Lung (tissue), 12 donors: Measurements from ENCODE around the gene ZNF888. TPM values are rescaled to one million over a fixed set of nuclear protein-coding genes. Genes with fewer than 3 reads are reported as not detected.
"Not testable (repeated sequence)": the region's sequence is repeated elsewhere in the genome, so short reads cannot be mapped to it uniquely, and the experiment has no call there.

ENCODE experiments used
- ATAC-seq: fragments of 200-7000 bp; cut with Tn5 transposase; one replicate; pipeline ENCODE4 v1.9.1; 2020; ENCODE audit warnings: moderate number of reproducible peaks; ENCODE audit not compliant: insufficient read depth, low FRiP score
- DNase-seq, 3 donors: peaks; one replicate each; pipeline ENCODE4 v3.0.0-alpha.2; 2013 to 2017
- H3K27ac ChIP-seq, 2 donors: one replicate each; pipeline ENCODE4 v1.5.1; 2013; ENCODE audit warnings: mild to moderate bottlenecking in 2 of 2, moderate library complexity in 2 of 2, control low read depth in 1 of 2, inconsistent platforms in 1 of 2, low read depth in 1 of 2, low read length in 1 of 2
- H3K27me3 ChIP-seq, 3 donors: one replicate each; pipeline ENCODE4 v1.5.1; 2013; ENCODE audit warnings: low read length in 2 of 3; ENCODE audit not compliant: control insufficient read depth in 3 of 3, insufficient read depth in 3 of 3
- H3K36me3 ChIP-seq, 4 donors: one replicate each; pipeline ENCODE4 v1.5.1; 2013; ENCODE audit warnings: low read length in 4 of 4, mild to moderate bottlenecking in 1 of 4, moderate library complexity in 1 of 4; ENCODE audit not compliant: control insufficient read depth in 4 of 4, insufficient read depth in 4 of 4
- H3K4me1 ChIP-seq, 5 donors: one replicate each; pipeline ENCODE4 v1.5.1; 2013; ENCODE audit warnings: low read length in 5 of 5, mild to moderate bottlenecking in 2 of 5, moderate library complexity in 1 of 5; ENCODE audit not compliant: control insufficient read depth in 5 of 5, insufficient read depth in 5 of 5
- H3K4me3 ChIP-seq: one replicate; pipeline ENCODE4 v1.5.1; 2013; ENCODE audit warnings: mild to moderate bottlenecking, control low read depth, moderate library complexity
- H3K9ac ChIP-seq, 2 donors: one replicate each; pipeline ENCODE4 v1.5.1; 2013; ENCODE audit warnings: low read length in 2 of 2, control low read depth in 1 of 2; ENCODE audit not compliant: insufficient read depth in 1 of 2
- H3K9me3 ChIP-seq, 4 donors: one replicate each; pipeline ENCODE4 v1.5.1; 2013; ENCODE audit warnings: low read length in 3 of 4, mild to moderate bottlenecking in 1 of 4, moderate library complexity in 1 of 4; ENCODE audit not compliant: control insufficient read depth in 4 of 4, insufficient read depth in 3 of 4
- WGBS, 2 donors: extraction: QIAGEN DNeasy Blood & Tissue Kit; methylation state at CpG; one replicate each; pipeline ENCODE4 v1.1.7; 2013; 5-methylcytosine and 5-hydroxymethylcytosine counted together
- polyA plus RNA-seq, 2 donors: library from polyadenylated mRNA; stranded (reverse); fragments of 200-250 nt; gene quantifications; one replicate each; pipeline ENCODE4 v1.2.1, GENCODE V29; 2013
- total RNA-seq, 2 donors: library from RNA; depleted of rRNA in 1 of 2; stranded (reverse); fragments of >200 nt in 1 of 2; gene quantifications; one replicate each; pipeline ENCODE4 v1.2.1, GENCODE V29; 2014 to 2021
- TF ChIP-seq, protein P1 (sequence below): IDR thresholded peaks from 2 replicates; pipeline ENCODE4 v1.5.1; 2012; ENCODE audit warnings: mild to moderate bottlenecking; ENCODE audit errors: control extremely low read depth, extremely low read depth
- donor health status: control.
- donor health status: control.
- donor health status: Bipolar disorder and iron deficiency.
- donor health status: healthy.
- donor health status: DM: yes; HTN: yes; CAD: no.

ZNF888 gene
- total and polyA plus RNA-seq, 4 donors: 2.2 to 18.9 (median 5.7) TPM

DNA sequence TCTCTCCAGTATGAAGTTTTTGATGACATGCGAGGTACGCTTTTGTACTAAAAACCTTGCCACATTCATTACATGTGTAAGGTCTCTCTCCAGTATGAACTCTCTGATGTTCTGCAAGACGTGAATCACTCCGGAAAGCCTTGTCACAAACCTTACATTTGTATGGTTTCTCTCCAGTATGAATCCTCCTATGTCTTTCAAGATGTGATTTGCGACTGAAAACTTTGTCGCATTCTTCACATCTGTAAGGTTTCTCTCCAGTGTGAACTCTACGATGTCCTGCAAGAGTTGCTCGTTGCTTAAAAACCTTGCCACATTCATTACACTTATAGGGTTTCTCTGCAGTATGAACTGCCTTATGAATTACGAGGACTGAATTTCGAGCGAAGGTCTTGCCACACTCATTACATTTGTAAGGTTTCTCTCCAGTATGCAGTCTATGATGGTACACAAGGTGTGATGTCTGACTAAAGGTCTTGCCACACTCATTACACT is 42.3 kb downstream of the ZNF888 start:
- DNase-seq: no peak
- H3K4me3 ChIP-seq: no peak overlapping the region
- peaks cover 29 to 56% (median 44%) of the 10 kb centered on the region in 4 donors for H3K36me3 ChIP-seq
- no peak overlapping the region for H3K27ac ChIP-seq
- no peaks in the 10 kb centered on the region for H3K27me3 ChIP-seq
- TF ChIP-seq, protein P1, sequence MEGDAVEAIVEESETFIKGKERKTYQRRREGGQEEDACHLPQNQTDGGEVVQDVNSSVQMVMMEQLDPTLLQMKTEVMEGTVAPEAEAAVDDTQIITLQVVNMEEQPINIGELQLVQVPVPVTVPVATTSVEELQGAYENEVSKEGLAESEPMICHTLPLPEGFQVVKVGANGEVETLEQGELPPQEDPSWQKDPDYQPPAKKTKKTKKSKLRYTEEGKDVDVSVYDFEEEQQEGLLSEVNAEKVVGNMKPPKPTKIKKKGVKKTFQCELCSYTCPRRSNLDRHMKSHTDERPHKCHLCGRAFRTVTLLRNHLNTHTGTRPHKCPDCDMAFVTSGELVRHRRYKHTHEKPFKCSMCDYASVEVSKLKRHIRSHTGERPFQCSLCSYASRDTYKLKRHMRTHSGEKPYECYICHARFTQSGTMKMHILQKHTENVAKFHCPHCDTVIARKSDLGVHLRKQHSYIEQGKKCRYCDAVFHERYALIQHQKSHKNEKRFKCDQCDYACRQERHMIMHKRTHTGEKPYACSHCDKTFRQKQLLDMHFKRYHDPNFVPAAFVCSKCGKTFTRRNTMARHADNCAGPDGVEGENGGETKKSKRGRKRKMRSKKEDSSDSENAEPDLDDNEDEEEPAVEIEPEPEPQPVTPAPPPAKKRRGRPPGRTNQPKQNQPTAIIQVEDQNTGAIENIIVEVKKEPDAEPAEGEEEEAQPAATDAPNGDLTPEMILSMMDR: no peak
- ATAC-seq: no peak
- H3K4me1 ChIP-seq: no peaks in the 10 kb centered on the region
- H3K9ac ChIP-seq: no peak overlapping the region
- 89 to 95% methylated on average over 11 of the region's 11 CpGs for WGBS, 2 donors
- peaks cover 3 to 35% (median 9%) of the 10 kb centered on the region in 4 donors for H3K9me3 ChIP-seq

- not testable (repeated sequence) for H3K27me3 ChIP-seq, DNase-seq, H3K36me3 ChIP-seq, H3K9ac ChIP-seq, H3K4me1 ChIP-seq, H3K27ac ChIP-seq, H3K4me3 ChIP-seq, H3K9me3 ChIP-seq, ATAC-seq
- 79 to 87% methylated on average over 6 of the region's 6 CpGs for WGBS, 2 donors
Measured at GRCh38 chr19:52872996-52873395, 50.2 kb downstream of the ZNF888 start.

- no peak overlapping the region for H3K4me3 ChIP-seq
- ATAC-seq (no peak), DNase-seq (no peak)
- H3K4me1 ChIP-seq: no peaks in the 10 kb centered on the region
- peaks cover 0 to 4% (median 0%) of the 10 kb centered on the region in 4 donors for H3K9me3 ChIP-seq
- H3K36me3 ChIP-seq: no peaks in the 10 kb centered on the region
- H3K27ac ChIP-seq: no peak overlapping the region
- 90 to 92% methylated on average over 3 of the region's 3 CpGs for whole genome bisulfite sequencing, 2 donors
- H3K9ac ChIP-seq: no peak overlapping the region
- no peaks in the 10 kb centered on the region for H3K27me3 ChIP-seq
- TF ChIP-seq, protein P1: no peak
Measured at GRCh38 chr19:52871466-52871865, 51.8 kb downstream of the ZNF888 start.

DNA sequence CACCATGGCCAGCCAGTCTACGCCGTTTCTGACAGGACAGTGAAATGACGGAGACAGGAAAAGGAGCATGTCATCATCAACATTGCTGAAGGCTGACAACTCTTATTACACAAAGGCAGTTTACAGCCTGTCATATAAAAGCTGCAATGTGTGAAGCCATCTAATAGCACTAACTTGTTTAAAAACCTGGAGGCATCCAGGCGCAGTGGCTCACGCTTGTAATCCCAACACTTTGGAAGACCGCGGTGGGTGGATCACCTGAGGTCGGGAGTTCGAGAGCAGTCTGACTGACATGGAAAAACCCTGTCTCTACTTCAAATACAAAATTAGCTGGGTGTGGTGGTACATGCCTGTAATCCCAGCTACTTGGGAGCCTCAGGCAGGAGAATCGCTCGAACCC is 55.2 kb downstream of the ZNF888 start:
- not testable (repeated sequence) for H3K27ac ChIP-seq, ATAC-seq, H3K36me3 ChIP-seq, DNase-seq, H3K9ac ChIP-seq, H3K4me1 ChIP-seq, H3K4me3 ChIP-seq, H3K27me3 ChIP-seq, H3K9me3 ChIP-seq
- 92 to 93% methylated on average over 11 of the region's 11 CpGs for WGBS, 2 donors

DNA sequence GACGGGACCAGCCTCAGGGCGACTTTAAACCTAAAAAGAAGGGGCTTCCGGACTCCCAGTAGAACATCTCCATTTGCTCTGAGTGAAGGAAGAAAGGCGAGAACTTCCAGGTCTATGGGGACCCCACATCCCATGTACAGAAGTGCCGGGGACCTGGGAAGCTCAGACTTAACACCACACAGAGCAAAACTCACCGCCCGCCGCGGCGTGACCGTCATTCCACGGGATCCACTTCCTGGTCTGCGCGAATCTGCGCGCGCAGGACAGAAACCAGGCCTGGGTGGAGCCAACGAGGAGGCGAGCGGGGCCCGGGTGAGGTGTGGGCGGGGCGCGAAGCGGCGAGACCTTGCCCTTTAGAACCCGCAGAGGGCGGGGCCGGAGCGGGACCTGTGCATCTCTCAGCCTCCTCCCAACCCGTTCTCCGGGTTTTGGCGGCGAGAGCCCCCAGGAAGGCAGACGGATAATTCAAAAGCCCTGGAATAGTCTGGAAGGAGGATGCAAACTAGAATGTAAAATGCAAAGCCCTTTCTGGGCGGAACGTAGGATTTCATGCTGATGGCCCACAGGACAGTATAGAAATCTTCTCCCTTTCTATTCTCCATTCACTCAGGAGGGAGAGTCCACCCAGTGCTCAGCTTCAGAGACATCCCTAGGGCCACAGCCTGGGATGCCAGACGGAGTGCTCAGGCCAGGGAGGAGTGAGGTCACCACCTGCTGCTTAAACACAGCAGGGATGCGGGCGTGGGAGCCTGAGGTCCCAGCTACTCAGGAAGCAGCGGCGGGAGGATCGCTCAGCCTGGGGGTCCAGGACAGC is 65.6 kb downstream of the ZNF888 start, which contains the start of gene ZNF468:
ZNF468 (minus strand) TSS at position 242 of the 814 bp plus-strand sequence. CDS start 3,347 bp downstream, outside the sequence.
- Histone ChIP-seq H3K36me3 (peaks cover 4 to 10% (median 6%) of the 10 kb centered on the region in 4 donors), H3K9ac (peak within 1 kb of the TSS in 1 of 2 donors; percentile 42), H3K4me3 (peak within 1 kb of the TSS; percentile 71), H3K27ac (peak within 1 kb of the TSS; percentile 64 to 72)
- not testable (repeated sequence) for H3K27me3 ChIP-seq, H3K4me1 ChIP-seq, H3K9me3 ChIP-seq
- ATAC-seq (peak; percentile 99), DNase-seq (peak; percentile 53 to 68 (median 57))
- 3 to 4% methylated on average over 38 to 43 of the region's 43 CpGs for whole genome bisulfite sequencing, 2 donors

GRCh38 chr19:52856540-52857377 is 66.5 kb downstream of the ZNF888 start:
- DNase-seq (peak in 2 of 3 donors; percentile 2 to 3), ATAC-seq (peak; percentile 2)
- peaks cover 4 to 10% (median 7%) of the 10 kb centered on the region in 4 donors for H3K36me3 ChIP-seq
- not testable (repeated sequence) for H3K4me1 ChIP-seq, H3K9me3 ChIP-seq, H3K27me3 ChIP-seq
- H3K4me3 ChIP-seq: peak overlapping the region; percentile 71
- 0 to 3% methylated on average over 20 to 27 of the region's 31 CpGs for WGBS, 2 donors
- H3K9ac ChIP-seq: peak overlapping the region in 1 of 2 donors; percentile 42
- H3K27ac ChIP-seq: peak overlapping the region; percentile 64 to 72
